Stimulated activated CD8-positive, alpha-beta memory T cell treated with anti-CD3 and anti-CD28 coated beads, Interleukin-7, amount 100 ng/mL, for 48 hours (primary cell): ENCODE measurements around the gene POU2AF2.
"Not testable (repeated sequence)": the region's sequence is repeated elsewhere in the genome, so short reads cannot be mapped to it uniquely, and the experiment has no call there.

Experiments
- DNase-seq, 2 donors: peaks; one replicate each; pipeline ENCODE4 v3.0.0-alpha.2; 2020; ENCODE audit warnings: low read depth in 1 of 2; ENCODE audit errors: extremely low read depth in 1 of 2

The POU2AF2 gene

DNA sequence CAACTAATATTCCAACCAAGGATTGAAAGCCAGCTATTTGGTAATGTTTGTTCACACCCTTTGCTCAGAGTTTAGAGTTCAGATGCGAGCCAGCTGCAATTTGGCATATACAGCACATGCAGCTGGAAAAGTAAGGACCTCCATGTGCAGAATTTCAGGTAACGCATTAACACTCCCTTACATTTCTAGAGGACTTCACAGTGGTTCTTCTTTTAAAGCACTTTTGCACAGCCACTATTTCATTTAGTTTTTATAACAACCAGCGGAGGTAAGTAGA lies 56.3 kb downstream of the POU2AF2 start:
- DNase-seq: no peak

DNA sequence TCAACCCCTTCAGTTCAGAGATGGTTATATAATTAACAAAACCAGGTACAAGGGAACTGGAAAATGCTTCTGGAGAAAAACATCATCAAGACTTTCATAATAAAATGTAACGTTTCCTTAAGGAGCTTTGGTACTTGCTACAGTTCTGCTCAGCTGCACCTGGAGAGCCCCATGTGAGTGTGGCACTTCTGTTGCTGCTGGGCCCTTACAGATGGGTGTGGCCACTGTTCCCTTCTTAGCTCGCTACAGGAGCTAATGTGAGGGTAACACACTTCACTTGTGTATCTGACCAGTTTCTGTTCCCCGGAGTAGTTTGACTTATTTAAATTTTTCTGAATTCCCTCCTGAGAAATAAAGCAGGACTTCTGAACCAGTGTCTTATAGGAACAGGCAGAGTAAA lies 56.8 kb downstream of the POU2AF2 start:
- no peak for DNase-seq

DNA sequence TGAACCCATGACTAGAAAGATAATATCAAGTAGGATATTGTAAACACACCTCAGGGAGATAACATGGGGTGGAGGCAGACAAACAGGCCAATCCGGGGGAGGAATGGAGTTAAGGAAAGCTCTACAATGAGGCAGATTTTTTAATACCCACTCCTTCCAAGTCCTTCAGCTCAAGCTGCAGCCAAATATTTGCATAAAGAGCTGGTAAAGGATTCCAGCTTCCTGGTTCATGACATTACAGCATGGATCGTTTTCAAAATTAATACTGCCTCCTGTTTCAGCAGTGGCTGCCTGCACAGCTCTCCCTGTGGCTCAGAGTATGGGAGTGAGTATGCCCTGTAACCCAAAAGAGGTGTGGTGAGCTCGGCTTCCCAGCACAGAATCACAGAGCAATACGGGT lies 57.9 kb downstream of the POU2AF2 start:
- DNase-seq: no peak

DNA sequence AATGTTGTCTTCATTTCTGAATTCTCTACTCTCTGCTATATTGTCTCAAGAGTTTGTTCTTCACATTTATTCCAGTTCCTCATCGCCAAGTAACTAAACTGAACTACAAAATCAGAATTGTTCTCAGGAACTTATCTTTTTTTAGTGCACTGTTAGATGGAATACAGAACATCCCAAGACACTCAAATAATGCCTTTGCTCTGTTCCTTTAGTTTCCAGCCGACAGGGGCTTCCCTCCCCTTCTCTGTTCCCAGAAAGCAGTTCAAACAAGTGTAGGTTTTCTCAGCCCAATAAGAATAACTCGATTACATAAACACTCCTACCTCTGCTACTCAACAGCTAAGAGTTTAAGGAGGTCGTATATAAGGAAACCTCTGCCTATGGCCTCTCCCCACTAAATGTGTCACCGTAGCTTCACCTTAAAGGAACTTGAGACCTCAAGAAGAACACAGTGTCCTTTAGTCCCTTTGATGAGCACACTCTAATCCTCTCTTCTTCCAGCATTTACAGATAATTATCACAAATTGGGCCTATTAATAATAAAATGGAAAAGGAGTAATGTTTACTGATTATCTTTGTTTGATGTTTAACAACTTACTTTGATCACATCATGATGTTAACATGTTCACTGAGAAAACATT lies 59.8 kb downstream of the POU2AF2 start:
- no peak for DNase-seq

DNA sequence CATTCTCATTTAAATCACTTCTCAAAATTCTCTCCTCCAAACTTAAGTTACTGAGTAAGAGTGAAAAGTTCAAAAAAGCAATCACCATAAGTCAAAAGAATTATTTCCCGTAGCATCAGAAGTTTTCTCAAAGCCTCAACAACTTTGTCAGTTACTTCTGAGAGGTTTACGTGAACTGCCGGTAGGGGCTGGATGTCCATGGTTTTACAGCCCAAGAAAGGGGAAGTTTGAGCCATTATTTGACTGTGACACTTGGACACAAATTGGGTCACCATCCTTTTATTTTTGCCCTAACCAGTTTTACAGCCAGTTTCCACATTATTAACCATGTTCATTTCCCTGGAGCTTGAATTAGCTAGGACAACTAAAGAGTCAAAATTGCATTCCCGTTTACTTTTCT lies 60.4 kb downstream of the POU2AF2 start:
- no peak for DNase-seq

DNA sequence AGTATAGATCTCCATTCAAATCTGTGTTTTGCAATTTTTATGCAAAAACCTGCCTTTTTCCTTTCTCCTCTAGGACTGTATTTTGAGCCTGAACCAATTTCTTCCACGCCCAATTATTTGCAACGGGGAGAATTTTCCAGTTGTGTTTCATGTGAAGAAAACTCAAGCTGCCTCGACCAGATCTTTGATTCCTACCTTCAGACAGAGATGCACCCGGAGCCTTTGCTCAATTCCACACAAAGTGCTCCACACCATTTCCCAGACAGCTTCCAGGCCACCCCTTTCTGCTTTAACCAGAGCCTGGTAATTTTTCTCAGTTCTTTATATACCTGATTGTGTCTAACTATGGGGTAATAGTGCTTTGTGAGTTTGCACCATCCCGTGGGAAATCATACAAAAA lies 60.8 kb downstream of the POU2AF2 start:
- DNase-seq: no peak

DNA sequence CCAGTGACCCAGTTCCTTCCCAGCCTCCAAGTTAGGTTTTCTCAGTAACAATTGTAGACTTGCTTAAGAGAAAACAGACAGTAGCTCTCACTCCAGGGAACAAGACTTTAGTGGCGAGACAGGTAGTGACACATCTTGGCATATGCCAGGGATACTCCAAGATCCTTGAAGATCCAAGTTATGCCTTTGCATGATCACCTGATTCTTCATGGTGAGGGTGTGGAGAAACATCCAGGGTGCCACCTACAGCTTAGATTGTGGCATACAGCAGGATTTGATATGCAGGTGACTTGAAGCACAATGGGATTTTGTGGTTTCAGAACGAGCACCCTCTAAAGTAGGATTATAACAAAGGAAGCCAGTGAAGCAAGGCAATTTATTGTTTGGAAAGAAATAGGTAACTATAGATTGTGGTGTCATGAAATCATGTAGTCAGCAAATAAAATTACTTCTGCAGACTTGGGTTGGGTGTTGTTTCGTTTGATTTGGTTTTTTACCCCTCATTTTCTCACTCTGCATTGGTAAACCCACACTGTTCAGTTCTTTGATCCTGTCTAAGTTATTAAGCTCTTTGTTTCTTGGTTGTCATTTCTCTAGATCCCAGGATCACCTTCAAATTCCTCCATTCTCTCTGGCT lies 62.1 kb downstream of the POU2AF2 start:
- DNase-seq: no peak

DNA sequence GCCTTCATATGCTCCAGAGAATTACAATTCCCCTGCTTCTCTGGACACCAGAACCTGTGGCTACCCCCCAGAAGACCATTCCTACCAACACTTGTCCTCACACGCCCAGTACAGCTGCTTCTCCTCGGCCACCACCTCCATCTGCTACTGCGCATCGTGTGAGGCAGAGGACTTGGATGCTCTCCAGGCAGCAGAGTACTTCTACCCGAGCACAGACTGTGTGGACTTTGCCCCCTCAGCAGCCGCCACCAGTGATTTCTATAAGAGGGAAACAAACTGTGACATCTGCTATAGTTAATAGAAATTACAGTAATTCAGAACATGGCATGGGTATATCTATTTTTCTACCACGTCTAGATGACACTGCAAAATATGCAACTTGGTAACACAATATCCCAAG lies 62.6 kb downstream of the POU2AF2 start:
- no peak for DNase-seq

DNA sequence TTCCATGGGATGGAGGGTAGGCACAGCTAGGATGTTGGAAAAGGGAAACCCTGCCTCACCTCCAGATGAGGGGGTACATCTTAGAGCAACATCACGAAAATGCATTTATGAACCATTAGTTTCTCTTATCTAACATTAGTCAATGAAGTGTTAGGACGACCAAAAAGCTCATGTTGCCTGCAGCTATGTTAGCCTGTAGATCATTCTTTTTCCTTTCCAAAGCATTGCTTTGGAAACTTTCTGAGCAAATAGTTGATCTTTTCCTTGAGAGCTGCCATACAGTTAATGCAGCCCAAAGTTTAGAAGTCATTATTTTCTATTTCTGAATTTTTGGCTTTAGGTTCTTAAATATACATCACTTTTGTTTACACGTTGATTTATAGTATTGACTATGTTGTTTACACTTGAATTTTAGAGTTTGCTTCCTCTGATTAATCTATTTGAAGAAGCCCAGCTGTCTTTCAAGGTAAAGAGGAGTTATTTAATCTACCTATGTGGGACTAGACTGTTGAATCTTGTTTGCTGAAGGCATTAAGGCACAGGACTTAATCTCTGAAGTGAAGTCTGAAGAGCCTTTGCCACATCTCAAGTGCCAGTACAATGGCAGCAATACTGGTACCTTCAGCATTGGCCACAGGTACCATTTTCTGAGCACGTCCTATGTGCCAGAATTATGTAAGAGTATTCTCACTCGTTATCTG lies 63.8 kb downstream of the POU2AF2 start:
- DNase-seq: no peak

DNA sequence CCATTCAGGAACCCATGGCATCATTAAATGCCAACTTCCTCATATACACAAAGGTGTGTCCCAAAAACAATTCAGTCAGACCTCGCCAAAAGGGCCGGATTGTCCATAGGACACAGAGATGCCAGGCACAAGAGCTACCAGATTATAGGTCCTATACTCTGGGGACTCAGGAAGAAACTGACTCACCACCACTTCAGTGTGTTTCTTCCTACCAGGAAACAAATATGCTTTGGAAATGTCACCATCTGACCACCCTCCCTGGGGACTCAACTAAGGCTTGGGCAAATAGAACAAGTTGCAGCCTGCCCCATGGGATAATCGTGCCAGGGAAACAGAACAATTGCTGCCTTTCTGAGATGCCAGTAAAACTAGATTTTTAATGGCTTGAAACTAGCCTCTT lies 64.6 kb downstream of the POU2AF2 start:
- DNase-seq: no peak

DNA sequence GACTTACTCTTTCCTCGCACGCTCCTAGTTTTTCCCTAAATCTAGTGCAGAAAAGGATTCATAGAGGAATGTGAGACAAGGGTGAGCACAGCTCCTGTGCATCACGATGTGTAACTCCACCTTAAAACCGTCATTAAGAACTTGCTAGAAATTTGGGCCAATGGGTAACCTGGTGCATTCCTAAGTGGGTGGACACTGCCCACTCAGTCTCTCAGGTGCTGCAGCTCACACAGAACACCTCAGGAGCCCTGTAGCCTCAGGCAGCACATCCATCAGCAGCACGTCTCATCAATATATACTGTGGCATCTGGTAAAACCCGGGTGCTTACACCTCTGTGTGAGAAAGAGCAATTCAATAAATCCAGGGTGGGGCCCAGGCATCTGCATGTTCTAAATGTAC lies 65.2 kb downstream of the POU2AF2 start:
- no peak for DNase-seq

DNA sequence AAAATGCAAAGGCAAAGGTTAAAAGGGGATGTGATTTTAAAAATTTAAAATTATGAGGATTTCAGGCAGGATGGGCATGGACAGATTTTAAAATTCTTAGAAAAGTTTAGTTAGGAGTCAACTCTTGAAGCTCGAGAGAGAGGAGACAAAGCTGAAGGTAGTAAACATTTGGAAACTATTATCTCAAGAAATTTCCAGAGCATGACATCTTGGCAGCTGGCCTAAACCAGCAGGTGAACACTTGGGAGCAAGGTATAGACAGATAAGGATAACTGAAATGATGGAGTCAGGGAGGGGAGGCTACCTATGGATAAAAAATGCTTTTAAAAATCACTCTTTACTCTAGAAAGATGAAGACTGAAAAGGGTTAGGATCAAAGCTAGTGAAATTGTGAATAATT lies 66.6 kb downstream of the POU2AF2 start:
- no peak for DNase-seq

DNA sequence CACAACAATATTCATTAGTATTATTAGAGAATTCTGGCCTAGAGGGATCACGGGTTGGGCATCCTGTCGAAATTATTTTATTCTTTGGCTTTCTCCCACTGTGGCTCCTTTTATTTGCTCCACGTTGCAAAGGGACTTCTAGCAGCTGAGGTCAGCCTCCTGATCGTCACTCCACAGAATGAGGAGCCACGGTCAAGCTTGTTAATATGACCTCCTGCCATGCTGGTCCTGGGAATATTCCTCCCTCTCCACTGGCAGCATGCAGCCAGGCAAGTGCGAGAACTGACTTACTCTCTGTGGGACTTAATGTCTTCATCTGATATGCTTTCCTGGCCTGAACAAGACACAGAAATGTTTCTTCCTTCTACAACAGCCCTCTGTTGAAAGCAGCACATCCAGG lies 73.8 kb downstream of the POU2AF2 start:
- DNase-seq: no peak

DNA sequence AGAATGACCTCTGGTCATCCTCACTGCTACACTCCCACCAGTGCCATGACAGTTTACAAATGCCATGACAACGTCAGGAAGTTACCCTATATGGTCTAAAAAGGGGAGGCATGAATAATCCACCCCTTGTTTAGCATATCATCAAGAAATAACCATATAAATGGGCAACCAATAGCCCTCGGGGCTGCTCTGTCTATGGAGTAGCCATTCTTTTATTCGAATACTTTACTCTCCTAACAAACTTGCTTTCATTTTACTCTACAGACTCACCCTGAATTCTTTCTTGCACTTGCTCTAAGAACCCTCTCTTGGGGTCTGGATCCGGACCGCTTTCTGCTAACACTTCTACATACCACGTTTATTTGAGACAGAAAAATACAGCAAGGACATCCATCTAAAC lies 74.7 kb downstream of the POU2AF2 start:
- DNase-seq: not testable (repeated sequence)

DNA sequence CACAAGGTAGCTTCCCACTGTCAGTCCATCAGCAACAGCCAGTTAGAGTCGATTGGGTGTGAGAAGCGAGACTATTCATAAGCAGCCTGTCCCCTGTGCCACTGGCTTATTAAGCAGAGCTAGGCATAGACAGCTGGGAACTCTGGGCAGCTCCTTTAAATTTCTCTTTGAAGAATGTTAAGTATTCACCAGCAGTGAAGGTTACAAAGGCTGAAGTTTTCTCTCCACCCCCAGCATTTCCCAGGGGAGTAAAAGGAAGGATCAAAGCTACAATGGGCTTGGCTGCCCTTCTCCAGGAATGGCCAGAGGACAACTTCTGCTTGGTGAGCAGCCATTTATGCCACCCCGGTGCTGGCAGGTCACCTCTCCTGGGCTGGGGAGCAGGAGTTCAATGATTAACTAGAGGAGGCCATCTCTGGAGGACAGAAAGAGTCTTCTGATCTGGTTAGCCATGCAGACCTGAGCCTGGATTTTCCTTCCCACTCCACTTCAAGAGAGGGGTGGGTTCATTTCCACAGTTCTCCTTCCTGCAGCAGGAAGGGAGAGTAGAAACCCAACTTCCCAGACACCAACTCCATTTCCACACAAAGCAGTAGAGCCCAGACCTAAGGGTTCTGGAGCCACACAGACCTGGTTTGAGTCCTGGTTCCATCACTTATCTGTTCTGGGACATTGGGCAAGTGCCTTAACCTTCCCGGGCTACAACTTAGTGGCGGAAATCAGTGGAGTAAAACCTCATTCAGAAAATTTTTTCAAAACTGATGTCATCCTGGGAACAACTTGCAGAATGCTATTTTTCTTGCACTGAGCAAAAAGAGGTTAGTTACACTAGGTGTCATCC lies 75.4 kb downstream of the POU2AF2 start:
- no peak for DNase-seq

DNA sequence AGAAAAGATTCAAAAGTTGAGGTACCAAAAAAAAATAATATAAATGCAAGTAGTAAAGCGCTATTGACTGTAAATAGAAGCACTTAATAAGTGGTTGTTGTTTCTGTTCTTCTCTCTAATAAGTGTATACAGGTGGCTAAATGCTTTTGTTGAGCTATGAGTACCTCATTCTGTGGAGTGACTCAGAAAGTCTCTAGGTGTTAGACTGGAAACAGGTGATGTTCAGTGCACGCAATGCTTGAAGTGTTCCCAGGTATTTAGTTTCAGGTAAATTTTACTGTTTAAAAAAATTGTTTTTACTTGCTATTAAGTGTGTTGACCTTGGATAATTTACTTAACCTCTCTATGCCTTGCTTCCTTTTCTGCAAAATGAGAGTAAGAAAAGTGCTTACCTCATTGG lies 77.0 kb downstream of the POU2AF2 start:
- no peak for DNase-seq

DNA sequence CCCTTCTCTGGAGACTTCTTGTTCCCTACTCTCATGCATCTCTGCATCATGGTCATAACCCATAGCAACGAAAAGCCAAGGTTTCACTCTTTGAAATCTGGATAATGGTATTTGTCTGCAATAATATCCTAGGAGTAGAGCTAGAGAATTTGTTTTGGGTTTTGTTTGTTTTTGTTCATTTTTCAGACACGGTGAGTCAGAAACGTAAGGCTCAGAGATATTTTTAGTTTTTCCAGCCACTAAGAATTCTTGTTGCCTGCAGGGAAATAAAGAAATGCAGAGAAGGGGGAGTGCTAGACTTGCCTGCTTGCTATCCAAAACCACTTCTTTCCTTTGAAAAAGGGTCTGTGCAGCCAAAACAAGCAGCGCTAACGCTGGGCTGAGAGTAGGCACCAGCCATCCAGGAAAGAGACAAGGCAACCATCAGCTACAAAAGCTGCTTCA lies 78.8 kb downstream of the POU2AF2 start:
- DNase-seq: no peak

DNA sequence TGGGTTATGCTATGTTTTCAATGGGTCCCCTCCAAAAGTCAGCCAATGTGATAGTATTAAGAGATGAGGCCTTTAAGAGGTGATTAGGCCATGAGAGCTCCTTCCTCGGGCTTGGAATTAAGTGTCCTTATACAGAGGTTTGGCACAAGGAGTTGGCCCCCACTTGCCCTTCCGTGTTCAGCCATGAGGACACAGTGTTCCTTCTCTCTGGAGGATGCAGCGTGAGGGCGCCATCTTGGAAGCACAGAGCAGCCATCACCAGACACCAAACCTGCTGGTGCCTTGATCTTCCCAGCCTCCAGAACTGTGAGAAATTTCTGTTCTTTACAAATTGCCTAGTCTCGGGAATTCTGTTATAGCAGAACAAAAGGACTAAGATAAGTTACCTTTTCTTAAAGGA lies 79.7 kb downstream of the POU2AF2 start:
- DNase-seq: no peak

DNA sequence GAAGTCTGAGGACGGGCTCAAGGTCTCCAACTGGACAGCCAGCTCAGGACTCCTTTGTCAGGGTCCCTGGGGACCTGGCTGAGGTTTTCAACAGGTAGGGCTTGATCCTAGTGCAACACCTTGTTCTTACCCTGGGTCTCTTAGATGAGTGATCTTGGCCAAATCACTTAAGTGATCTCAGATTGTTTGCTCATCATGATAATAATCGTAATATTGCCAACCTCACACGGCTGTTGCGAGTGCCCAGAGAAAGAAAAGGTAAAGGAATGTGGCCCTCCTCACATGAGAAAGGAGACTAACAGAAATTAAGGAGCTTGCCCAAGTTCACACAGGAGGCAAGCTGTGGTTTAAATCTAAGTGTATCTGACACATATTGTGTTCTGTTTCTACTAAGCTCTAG lies 81.3 kb downstream of the POU2AF2 start:
- DNase-seq: no peak

DNA sequence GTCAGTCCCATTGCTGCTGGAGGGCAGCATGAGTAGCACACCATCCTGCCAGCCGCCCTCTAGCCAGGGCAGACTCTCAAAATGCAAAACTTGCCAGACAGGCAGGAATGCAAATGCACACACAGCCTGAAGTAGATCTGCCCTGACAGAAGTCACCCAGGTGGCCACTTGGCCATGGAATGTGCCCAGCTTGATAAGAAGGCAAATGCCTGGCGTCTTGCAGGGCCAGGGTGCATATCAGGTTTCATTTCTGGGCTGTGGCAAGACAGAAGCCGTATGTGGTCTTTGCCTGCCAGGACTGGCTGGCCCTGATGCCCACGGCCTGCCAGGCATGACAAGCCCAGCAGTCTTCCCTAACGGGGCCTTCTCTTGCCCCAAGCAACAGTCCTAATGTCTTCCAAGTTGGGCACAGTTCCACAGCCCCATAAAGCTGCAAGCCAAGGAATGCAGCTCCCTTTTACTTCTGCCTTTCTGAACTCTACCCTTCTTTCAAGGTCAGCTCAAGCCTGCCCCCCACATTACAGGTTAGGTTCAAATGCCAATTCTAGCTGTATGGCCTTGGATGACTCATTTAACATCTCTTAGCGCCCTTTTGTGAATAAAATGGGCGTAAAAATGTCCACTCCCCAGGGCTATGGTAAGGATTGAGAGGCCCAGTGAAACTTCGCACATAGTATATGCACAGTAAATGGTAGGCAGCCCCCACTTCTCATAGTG lies 82.5 kb downstream of the POU2AF2 start:
- no peak for DNase-seq
